SKM-1 treated with dmso at 0.1 percent for 144 hours (cell line): ENCODE data around the gene GABRE.

Source experiments
- DNase-seq: peaks from one replicate; lab custom pipeline; 2025; ENCODE audit not compliant: unreplicated experiment; lab: John Stamatoyannopoulos, UW

The GABRE gene

DNA sequence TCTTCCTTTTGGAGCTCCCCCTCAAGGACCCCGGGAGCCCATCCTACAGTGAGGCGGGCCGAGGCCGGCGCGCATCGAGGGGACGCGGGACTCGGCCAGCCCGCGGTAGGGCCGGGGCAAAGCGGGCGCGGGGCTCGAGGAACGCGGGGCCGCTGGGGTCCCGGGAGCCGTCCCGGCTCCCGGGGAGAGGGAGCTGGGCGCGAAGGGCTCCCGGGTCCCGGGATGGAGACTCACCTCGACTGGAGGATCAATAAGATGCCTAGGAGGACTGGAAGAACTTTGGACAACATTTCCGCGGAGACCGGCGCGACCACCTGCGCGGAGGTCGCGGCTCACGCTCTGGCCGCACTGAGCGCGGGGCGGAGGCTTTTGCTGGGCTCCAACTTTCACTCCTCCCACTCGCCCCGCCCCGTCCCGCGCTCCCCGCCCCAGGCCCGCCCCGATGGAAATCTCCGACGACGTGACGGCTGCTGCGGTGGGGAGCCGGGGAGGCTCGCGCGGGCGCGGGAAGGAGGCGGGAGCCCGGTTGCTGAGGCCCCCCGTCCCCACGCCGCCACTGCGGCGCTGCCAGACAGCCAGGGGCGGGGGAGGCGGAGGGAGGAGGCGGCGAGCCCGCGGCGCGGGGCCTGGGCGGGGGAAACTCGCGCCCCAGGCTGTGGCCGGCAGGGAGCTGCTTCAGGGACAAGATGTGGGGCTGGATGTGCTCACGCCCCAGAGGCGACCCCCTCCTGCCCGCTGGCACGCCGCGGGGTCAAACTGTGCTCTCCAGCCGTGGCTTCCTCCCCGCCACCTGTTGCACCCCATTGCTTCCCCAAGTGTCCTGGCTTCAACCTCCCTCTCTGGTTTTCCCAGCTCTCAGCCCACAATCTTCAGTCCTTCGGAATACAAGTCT, at the start of gene GABRE:
TSS of gene GABRE (minus strand) at position 341 of the 892 bp plus-strand sequence. CDS start at position 290, 51 bp downstream.
- peak; percentile 29 for DNase-seq

GRCh38 chrX:152020888-152021287, 46.4 kb upstream of the GABRE start:
- DNase-seq = no peak

GRCh38 chrX:151999813-152000212, 25.3 kb upstream of the GABRE start:
- DNase-seq = no peak

DNA sequence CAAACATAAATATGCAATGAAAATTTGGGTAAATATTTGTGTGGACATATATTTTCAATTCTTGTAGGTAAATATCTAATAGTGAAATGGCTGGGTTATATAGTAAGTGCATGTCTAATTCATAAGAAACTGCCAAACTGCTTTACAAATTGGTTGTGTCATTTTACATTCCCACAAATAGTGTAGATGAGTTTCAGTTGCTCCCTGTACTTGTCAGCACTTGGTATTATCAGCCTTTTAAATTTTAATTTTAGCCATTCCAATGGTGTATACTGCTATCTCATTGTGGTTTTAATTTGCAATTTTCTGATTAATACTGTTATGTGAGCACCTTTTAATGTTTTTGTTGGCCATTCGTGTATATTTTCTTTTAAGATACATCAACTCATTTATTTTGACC, 23.1 kb upstream of the GABRE start:
- no peak for DNase-seq

GRCh38 chrX:151996347-151996746, 21.9 kb upstream of the GABRE start:
- DNase-seq = no peak

- DNase-seq = no peak
Measured at GRCh38 chrX:151994476-151994875, 20.0 kb upstream of the GABRE start.

DNA sequence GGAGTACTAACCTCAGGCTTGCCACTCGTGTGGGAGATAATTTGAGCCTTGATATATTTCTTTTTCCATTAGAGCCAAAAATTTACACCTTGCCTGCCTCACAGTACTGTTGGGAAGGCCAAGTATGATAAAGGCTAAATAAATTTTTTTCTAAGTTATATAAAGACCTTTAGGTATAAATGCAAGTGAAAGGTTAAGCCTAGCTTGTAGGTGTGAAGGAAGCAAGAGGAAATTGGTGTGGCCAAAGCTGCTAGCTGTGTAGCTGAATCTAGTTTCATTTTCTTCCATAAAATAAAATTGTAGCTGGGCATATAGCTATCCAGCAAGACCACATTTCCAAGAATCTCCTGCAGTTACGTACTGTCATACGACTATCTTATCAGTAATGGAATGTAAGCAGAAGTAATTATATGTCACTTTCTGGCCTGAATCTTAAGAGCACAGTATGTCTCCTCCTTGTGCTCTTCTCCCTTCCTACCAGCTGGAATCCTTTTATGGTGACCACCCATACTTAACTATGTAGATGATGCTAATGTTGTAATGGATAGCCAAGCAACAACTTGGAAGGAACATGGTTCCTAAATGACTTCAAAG, 14.3 kb upstream of the GABRE start:
- no peak for DNase-seq

- no peak for DNase-seq
Measured at GRCh38 chrX:151987108-151987507, 12.6 kb upstream of the GABRE start.

- no peak for DNase-seq
Measured at GRCh38 chrX:151985955-151986354, 11.5 kb upstream of the GABRE start.

DNA sequence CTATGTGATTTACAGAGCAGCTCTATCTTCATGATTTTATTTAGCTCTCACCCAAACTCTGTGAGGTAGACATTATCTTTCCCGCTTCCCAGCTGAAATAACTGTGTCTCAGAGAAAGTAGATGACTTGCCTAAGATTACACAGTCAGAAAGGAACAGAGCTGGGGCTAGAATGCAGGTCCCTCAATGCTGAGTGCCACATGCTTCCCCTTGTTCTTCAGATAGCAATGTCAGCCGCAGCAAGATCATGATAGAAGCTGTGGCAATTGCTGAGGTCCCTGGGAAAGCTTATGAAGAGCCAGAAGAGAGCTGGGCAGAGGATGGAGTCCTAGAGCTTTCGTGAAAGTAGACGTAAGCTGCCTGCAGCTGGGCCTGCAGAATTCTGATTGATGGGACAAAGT, 11.1 kb upstream of the GABRE start:
- DNase-seq = no peak

DNA sequence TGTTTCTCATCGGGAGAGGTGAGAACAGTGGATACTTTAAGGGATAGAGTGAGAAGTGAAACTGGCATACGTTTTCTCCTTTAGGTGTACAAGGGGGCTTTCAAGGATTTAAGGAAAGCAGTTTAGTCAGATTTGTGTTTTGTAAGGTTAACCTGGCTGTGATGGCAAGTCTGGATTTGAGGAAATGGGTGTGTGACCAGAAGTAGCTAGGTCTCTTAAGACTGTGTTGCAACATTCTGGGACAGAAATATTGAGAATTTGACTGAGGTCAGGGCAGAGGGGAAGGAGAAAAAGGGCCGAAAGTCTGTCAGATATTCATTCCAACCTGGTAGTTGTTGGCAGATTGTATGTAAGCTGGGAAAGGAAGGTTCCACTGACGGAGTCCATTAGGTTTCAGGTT, 10.4 kb upstream of the GABRE start:
- peak; percentile 27 for DNase-seq

DNA sequence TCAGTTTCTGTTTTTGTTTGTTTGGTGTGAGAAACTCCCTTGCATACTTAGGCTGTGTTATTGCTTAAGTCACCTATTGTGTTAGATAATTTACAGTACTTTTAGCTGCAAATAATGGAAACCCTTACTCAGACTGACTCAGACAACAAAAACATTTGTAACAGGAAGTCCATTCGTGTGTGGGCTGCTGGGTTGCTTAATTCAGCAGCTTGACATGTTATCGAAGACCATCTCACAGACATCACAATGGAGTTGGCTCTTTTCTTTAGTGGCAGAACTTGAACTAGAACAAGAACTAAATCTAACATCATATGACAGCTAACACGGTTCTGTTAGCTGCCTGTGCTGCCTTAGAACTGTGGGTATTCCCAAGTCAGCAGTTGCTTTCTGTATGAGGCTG, 9.9 kb upstream of the GABRE start:
- DNase-seq = peak; percentile 21

- no peak for DNase-seq
Measured at GRCh38 chrX:151983186-151983585, 8.7 kb upstream of the GABRE start.

DNA sequence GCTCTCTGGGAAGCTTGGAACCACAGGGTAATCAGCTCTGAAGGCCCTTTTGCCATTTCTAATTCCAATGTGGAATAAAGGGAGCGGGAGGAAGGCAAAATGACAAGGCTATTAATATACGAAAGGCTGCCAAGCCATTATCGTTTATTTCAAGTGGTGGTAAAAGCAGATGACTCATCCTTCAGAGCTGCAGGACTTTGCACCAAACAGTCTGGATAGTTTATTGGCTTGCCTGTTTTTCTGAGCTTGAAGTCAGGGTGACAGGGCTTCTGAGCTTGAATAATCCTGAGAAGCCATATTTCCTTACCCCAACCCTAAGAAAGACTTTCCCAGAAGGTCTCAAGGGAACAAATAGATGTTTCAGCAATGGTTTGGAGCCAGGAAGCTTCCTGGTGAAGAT, 7.7 kb upstream of the GABRE start:
- no peak for DNase-seq

- no peak for DNase-seq
Measured at GRCh38 chrX:151981129-151981528, 6.7 kb upstream of the GABRE start.

GRCh38 chrX:151977923-151978322, 3.4 kb upstream of the GABRE start:
- no peak for DNase-seq

GRCh38 chrX:151977009-151977408, 2.5 kb upstream of the GABRE start:
- DNase-seq = no peak

- no peak for DNase-seq
Measured at GRCh38 chrX:151975736-151976275, 1.3 kb upstream of the GABRE start.

DNA sequence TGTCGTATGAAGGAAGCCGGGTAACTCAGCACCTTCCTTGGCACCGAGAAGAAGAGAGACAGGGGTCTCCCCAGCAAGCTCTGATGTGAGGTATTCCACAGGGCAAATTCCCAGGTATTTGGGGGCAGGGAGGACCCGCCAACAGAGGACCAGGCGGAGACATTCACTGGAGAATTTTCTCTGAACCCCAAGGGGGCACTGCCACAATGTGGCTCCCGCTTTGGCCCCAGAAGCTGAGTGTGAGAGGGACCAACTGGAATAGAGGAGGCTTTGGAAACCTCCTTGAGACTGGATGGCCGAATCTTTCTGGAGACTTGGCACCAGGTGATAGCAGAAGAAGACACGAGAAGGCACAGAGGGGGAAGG, 735 bp upstream of the GABRE start:
- no peak for DNase-seq

GRCh38 chrX:151973851-151974335, 583 bp downstream of the GABRE start:
- DNase-seq = no peak

- no peak for DNase-seq
Measured at GRCh38 chrX:151973060-151973661, 1.3 kb downstream of the GABRE start.

GRCh38 chrX:151970661-151971060, 3.8 kb downstream of the GABRE start:
- no peak for DNase-seq
